GM12801 (cell line): ENCODE results near the gene RFPL4A.
"Not testable (repeated sequence)": the region's sequence is repeated elsewhere in the genome, so short reads cannot be mapped to it uniquely, and the experiment has no call there.

Source experiments
- TF ChIP-seq, protein P1 (sequence below): IDR thresholded peaks from one replicate; pipeline ENCODE4 v1.5.1; 2011; ENCODE audit warnings: control low read depth; ENCODE audit not compliant: insufficient read length; ENCODE audit errors: extremely low read depth

RFPL4A gene

DNA sequence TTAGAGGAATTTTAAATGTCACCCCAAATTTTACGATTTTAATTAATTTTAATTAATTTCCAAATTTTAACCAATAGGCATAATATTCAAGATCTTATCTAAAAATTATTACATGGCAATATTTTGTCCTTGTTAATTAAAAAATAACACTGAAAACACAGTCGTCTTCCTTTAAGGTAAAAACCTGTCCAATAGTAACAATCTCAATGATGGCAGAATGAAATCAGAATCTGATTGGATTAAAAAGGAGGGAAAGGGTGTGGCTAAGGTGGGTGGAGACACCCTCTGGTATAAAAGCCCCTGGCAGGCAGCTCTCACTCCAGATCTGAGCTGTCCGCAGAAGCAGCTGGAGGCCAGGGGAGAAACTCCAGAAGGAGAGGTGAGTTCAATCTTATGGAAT lies at the start of gene RFPL4A:
Gene RFPL4A (plus strand): TSS at position 301 of the 400 bp plus-strand sequence. CDS start 2,704 bp downstream, outside the sequence.
- TF ChIP-seq, protein P1, sequence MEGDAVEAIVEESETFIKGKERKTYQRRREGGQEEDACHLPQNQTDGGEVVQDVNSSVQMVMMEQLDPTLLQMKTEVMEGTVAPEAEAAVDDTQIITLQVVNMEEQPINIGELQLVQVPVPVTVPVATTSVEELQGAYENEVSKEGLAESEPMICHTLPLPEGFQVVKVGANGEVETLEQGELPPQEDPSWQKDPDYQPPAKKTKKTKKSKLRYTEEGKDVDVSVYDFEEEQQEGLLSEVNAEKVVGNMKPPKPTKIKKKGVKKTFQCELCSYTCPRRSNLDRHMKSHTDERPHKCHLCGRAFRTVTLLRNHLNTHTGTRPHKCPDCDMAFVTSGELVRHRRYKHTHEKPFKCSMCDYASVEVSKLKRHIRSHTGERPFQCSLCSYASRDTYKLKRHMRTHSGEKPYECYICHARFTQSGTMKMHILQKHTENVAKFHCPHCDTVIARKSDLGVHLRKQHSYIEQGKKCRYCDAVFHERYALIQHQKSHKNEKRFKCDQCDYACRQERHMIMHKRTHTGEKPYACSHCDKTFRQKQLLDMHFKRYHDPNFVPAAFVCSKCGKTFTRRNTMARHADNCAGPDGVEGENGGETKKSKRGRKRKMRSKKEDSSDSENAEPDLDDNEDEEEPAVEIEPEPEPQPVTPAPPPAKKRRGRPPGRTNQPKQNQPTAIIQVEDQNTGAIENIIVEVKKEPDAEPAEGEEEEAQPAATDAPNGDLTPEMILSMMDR = not testable (repeated sequence)

DNA sequence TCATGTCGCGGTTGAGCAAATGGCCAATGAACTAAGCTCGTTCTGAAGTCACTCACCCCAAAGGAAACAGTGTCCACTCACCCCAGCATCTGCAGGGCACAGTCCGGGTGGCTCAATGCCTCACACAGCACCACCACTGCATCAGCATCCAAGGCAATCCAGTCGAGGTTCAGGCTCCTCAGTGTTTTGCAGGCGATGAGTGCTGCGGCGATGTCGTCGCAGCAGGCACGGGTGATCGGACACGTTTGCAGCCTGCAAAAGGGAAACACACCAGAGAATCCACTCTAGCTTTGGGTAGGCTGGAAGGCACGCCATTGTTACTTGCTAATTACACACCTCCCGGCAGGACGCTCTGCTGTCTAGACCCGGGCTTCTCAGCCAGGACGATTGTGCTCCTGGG lies 47.2 kb upstream of the RFPL4A start:
- TF ChIP-seq, protein P1 = no peak

DNA sequence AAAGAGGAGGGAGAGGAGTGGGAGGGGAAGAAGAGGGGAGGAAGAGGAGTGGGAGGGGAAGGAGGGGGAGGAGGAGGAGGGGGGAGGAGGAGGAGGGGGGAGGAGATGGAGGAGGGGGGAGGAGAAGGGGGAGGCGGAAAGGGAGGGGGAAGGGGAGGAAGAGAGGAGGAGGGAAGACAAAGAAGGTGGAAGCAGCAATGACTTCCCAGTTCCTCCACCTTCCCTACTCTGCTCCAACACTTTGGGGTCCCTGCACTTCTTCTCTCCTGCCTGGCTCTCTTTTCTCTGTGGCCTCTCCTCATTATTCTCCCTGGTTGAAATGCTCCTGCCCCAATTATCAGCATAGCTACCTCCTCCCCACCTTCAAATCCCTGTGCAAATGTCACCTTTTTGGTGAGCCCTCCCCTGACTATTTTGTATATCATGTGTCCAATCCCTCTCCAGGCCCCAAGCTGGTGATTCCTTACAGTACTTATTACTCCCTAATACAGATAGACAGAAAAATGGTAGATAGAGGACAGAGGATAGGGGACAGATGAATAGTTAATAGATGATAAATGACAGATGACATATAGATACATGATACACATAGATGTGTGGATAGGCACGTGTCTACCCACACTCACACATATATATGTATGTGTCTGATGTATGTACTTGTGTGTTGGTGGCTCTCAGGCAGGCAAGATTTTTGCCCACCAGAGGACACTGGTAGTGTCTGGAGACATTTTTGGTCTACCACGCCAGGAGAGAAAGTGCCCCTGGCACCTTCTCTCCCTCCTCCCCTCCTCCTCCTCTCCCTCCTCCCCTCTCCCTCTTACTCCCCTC lies 45.9 kb upstream of the RFPL4A start:
- TF ChIP-seq, protein P1 = no peak

DNA sequence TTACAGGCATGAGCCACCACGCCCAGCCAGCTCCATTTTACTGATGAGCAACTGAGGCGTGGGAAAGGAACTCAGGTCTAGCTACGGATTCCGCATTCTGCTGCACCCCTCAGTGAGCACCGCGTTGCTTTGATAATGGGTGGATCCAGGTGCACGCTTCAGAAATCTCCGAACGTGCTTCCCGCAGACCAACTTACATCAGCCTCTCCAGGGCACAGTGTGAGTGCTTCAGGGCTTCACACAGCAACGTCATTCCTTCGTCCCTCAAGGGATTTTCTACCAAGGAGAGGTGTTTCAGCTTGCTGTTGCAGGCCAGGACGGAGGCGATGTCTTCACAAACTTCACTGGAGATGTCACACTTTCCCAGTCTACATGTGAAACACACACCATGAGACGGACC lies 42.4 kb upstream of the RFPL4A start:
- TF ChIP-seq, protein P1 = no peak

DNA sequence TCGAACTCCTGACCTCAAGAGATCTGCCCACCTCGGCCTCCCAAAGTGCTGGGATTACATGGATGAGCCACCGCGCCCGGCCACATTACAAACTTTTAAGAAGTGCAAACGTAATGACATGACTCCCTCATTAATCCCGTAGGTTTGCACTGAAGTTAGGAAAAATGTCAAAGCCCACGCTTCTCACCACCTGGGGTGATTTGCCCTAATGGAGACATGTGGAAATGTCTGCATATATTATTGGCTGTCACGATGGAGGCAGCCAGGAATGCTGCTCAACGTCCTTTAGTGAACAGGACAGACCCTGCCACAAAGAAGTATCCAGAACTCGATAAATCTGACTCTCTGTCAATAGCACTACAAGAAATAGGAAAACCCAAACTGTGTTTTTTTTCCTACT lies 41.6 kb upstream of the RFPL4A start:
- TF ChIP-seq, protein P1 = no peak

DNA sequence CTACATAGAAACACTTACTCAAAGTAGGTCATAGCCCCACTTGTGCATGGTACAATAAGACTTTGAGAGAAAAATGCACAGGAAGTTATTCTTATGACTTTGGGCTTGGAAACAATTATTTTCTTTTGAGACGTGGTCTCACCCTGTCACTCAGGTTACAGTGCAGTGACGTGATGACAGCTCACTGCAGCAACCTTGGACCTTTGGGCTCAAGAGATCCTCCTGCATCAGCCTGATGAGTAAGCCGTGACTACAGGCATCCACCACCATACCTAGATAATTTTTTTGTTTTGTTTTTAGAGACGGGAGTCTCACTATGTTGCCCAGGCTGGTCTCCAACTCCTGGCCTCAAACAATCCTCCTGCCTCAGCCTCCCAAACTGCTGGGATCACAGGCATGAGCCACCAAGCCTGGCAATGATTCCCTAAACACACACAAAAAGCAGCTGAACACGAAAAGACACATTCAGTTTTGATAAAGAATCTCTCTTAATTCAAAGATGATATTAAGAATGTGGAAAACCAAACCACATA lies 38.6 kb upstream of the RFPL4A start:
- TF ChIP-seq, protein P1 = no peak

DNA sequence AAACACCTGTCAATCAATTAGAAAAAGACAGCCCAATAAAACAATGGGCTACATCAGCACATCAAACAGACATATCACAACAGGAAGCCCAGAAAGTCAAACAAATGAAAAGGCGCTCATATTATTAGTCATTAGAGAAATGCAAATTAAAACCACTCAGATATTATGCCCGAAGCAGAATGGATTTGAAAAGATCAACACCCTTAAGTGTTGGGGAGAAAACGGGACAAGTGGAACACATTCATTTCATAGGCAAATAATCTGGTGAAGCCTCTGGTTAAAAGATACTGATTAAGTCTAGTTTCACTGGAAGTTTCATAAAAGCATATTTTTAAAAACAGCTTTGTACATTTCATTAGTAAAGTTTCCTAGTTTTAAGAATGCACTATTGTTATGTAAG lies 38.1 kb upstream of the RFPL4A start:
- TF ChIP-seq, protein P1 = no peak
